GM12872 (cell line): ENCODE data around the gene SLC25A25.

Source experiments
- TF ChIP-seq, protein P1 (sequence below): IDR thresholded peaks from 3 replicates; pipeline ENCODE4 v1.5.1; 2011; ENCODE audit warnings: low read depth, mild to moderate bottlenecking, low read length, moderate library complexity; ENCODE audit not compliant: insufficient read depth

Gene SLC25A25

DNA sequence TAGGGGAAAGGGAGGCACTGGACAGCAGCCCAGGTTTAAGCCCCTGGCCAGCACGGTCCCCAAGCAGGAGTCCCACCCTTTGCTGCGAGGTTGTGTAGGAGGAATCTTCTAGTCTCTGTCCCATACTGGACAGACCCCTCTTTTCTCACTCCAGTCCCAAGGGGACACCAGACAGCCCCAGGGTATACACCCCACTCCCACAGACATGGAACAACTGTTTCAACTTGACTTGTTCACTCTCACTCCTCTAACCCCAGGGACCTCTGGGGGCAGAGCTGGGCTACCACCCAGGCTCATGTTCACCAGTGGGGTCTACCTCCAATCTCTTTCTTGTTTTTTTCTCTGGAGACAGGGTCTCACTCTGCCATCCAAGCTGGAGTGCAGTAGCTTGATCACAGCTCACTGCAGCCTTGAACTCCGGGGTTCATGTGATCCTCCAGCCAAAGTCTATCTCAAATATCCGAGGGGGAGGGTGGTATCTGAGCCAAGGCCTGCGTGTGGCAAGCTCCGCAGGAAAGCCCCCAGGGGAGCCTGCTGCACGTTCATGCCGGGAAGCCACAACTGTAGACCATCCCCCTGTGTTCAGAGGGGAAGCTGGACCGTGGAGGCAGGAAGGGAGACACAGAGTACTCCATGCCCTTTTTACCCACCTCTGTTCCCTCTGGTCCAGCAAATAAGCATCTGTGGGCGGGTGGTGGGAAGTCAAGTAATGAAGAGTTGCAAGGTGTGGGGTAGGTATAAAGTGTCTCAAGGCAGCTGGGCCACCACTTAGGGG, 57.7 kb downstream of the SLC25A25 start:
- TF ChIP-seq, protein P1, sequence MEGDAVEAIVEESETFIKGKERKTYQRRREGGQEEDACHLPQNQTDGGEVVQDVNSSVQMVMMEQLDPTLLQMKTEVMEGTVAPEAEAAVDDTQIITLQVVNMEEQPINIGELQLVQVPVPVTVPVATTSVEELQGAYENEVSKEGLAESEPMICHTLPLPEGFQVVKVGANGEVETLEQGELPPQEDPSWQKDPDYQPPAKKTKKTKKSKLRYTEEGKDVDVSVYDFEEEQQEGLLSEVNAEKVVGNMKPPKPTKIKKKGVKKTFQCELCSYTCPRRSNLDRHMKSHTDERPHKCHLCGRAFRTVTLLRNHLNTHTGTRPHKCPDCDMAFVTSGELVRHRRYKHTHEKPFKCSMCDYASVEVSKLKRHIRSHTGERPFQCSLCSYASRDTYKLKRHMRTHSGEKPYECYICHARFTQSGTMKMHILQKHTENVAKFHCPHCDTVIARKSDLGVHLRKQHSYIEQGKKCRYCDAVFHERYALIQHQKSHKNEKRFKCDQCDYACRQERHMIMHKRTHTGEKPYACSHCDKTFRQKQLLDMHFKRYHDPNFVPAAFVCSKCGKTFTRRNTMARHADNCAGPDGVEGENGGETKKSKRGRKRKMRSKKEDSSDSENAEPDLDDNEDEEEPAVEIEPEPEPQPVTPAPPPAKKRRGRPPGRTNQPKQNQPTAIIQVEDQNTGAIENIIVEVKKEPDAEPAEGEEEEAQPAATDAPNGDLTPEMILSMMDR: no peak

DNA sequence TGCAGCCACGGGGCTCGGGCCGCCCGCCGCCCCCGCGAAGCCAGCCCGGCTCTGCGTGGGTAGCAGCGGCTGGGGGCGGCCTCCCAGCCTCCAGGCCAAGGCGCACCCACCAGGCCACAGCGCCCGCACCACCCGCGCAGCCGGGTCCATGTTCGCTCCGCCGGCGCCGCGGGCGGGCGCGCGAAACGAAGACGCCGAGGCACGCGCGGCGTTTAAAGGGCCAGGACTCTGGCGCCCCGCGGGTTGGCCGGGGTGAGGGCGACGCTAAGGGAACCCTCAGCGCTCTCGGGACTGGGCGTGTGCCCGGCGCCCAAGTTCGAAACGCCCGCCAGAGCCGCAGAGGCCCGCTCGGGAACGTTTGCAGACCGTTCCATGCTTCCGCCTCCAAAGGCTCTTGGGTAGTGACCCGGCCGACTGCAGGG, 59.5 kb downstream of the SLC25A25 start, which contains the start of gene PTGES2:
PTGES2 (minus strand) TSS at position 162 of the 422 bp plus-strand sequence; CDS start at position 150, 12 bp downstream.
- TF ChIP-seq, protein P1: no peak

DNA sequence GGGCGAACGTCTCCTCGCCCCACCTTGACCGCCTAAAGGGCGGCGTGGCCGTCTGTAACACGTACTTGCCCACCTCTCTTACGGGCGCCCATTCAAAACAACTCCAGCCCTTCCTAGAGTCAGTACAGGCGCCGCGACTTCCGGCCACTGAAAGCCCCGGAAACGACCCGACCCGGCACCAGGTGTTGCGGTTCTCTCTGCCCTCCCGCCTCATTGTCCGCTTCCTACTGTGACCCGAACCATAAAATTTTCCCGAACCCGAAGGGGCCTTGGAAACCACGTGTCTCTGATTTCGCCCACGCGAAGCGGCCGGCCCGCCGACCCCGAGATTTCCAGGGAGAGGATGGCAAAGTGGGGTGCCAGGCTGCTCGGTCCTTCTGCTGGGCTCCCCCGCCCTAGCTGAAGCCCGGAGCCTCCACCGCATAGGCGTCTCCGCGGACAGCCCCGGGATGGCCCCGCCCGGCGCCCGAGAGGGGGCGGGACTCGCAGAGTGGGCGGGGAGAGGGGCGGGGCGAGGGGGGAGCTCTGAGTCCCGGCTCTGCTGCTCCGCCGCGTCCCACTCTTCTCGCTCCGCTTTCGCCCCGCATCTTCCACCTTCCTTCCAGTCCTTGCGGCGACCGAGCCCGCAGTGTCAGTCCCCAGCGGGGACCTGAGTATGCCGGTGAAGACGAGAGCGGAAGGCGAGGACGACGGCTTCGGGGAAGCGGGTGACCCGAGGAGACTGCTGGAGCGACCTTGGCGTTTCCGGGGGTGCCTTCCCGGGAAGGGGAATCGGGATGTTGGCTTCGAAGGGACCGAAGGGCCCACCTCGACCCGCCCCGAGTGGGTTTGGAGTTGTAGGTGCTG, 60.2 kb downstream of the SLC25A25 start:
- TF ChIP-seq, protein P1: no peak

DNA sequence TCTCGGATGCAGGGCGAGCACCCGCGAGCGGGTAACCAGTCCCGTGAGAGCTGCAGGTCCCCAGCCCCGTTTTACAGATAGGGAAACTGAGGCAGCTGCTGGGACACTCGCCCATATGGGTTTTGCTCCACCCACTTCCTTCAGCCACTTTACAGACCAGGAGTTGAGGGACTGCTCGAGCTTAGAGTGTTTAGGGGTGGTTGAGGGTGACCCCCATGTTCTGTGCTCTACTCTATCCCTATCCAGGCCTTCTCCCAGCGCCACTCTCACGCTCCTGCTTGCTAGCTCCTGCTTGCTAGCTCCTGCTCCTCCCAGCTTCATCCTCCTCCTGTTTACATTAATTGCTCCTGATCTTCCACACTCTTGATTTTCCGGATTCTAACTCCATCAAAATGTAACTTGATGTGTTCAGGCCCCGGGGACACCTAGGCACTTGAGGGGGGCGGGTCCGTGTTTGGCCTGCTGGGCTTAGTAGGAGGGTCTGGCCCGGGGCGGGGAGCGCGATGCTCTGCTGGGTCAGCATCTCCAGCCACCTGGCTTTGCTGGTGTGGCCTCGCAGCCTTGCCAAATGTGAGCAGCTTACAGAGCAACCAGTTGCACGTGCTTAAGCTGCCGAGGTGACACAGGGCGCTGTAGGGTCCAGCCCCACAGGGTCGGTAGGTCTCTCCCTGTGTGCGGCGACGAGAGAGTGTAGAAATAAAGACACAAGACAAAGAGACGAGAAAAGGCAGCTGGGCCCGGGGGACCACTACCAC, 61.0 kb downstream of the SLC25A25 start:
- TF ChIP-seq, protein P1: no peak

DNA sequence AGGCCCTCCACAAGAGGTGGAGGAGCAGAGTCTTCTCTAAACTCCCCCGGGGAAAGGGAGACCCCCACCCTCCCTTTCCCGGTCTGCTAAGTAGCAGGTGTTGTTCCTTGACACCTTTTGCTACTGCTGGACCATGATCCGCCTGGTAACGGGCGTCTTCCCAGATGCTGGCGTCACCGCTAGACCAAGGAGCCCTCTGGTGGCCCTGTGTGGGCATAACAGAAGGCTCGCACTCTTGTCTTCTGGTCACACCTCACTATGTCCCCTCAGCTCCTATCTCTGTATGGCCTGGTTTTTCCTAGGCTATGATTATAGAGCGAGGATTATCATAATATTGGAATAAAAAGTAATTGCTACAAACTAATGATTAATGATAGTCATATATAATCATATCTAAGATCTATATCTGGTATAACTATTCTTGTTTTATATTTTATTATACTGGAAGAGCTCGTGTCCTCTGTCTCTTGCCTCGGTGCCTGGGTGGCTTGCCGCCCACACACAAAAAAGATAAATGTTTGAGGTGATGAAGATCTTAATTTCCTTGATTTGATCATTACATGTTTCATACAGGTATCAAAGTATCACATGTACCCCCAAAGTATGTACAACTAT, 62.1 kb downstream of the SLC25A25 start:
- TF ChIP-seq, protein P1: peak; percentile 20; the same call in 1 of the 3 replicates

DNA sequence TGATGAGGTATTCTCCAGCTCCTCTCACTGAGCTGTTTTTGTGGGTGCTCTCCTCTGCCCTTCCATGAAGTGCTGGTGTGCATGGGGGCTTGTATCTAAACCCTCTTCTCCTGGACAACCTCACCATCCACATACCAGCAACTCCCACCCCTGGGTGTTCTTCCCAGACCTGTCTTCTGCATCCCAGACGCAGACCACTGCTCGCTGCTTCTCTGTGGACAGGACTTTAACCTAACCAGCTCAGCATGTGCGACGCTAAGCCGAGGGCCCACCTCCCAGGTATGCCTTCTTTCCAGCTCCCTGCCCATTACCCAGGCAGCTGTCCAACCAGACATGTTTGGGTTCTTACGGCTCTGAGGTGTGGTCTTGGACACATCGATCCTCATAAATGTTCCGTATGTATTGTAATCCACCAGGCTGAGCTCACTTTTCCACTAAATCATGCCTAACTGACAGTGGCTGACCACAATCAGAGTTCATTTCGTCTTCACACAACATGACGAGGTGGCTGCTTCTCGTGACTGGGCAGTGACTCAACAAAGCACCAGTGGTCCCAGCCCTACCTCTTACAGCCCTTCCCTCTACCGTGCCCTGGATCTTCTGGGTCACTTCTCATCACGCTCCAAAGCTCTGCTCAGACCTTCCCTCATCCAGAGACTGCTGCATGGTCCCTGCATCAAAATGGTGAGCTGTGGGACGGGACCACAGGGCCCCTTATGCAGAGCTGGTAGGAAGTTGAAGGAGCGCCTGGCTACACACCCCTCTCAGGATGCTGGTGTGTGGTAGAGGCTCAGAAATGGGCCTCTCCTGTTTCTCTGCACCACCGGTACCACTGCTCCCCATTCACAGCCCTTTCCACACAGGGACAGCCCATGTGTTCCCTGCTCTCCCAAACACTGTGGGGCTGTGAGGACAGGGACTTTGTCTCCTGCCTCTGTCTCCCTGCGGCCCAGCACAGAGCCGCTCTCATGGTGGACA, 69.1 kb downstream of the SLC25A25 start:
- TF ChIP-seq, protein P1: no peak
